Neural cell (in vitro differentiated cells): Measurements from ENCODE around the gene SLC25A19. TPM values are rescaled to one million over a fixed set of nuclear protein-coding genes. Genes with fewer than 3 reads are reported as not detected.

Source experiments
- H2AFZ ChIP-seq: fragments of 200-600, 300-800 bp; sonication (generic), shearing (Covaris generic); 2 replicates; pipeline ENCODE4 v1.6.0; 2014; ENCODE audit warnings: low read depth, mild to moderate bottlenecking, antibody characterized with exemption, low read length, moderate library complexity
- H3F3A ChIP-seq: fragments of 200-600 bp; shearing (Covaris generic); 2 replicates; pipeline ENCODE4 v1.6.1; 2016; ENCODE audit warnings: mild to moderate bottlenecking, moderate library complexity, mixed read lengths, antibody characterized with exemption, low read length; ENCODE audit not compliant: insufficient read depth, poor library complexity, severe bottlenecking
- H3K27ac ChIP-seq: fragments of 200-600, 300-800 bp; sonication (generic), shearing (Covaris generic); 2 replicates; pipeline ENCODE4 v1.5.1; 2014; ENCODE audit warnings: mild to moderate bottlenecking, low read length, moderate library complexity
- H3K27me3 ChIP-seq: fragments of 300-800, 200-600 bp; sonication (generic), shearing (Covaris generic); 2 replicates; pipeline ENCODE4 v1.6.0; 2014; ENCODE audit warnings: mild to moderate bottlenecking, low read depth, low read length, moderate library complexity; ENCODE audit not compliant: insufficient read depth
- H3K36me3 ChIP-seq: fragments of 300-800, 200-600 bp; sonication (generic), shearing (Covaris generic); 2 replicates; pipeline ENCODE4 v1.5.1; 2014; ENCODE audit warnings: mild to moderate bottlenecking, antibody characterized with exemption, low read length, moderate library complexity; ENCODE audit not compliant: insufficient read depth
- H3K4me2 ChIP-seq: fragments of 300-800, 200-600 bp; sonication (generic), shearing (Covaris generic); 2 replicates; pipeline ENCODE4 v1.6.0; 2014; ENCODE audit warnings: mild to moderate bottlenecking, low read length
- H3K4me3 ChIP-seq: fragments of 300-800, 200-600 bp; sonication (generic), shearing (Covaris generic); 2 replicates; pipeline ENCODE4 v1.5.1; 2014; ENCODE audit warnings: mild to moderate bottlenecking, low read length, moderate library complexity
- H3K79me2 ChIP-seq: fragments of 200-600 bp; shearing (Covaris generic); replicated peaks from 2 replicates; pipeline ENCODE4 v1.6.0; 2014; ENCODE audit warnings: mild to moderate bottlenecking, low read length, moderate library complexity; ENCODE audit not compliant: insufficient read depth
- H3K9ac ChIP-seq: fragments of 300-800, 200-600 bp; sonication (generic), shearing (Covaris generic); 2 replicates; pipeline ENCODE4 v1.6.1; 2016; ENCODE audit warnings: mild to moderate bottlenecking, low read length, mixed read lengths
- H3K9me2 ChIP-seq: fragments of 200-600 bp; shearing (Covaris generic); 2 replicates; pipeline ENCODE4 v1.6.1; 2016; ENCODE audit warnings: mild to moderate bottlenecking, low read length, mixed read lengths; ENCODE audit not compliant: insufficient read depth
- H3K9me3 ChIP-seq: fragments of 200-600, 300-800 bp; sonication (generic), shearing (Covaris generic); 2 replicates; pipeline ENCODE4 v1.6.1; 2016; ENCODE audit warnings: mild to moderate bottlenecking, mixed run types, low read length, moderate library complexity, mixed read lengths
- H4K20me1 ChIP-seq: fragments of 200-600 bp; shearing (Covaris generic); 2 replicates; pipeline ENCODE4 v1.6.1; 2016; ENCODE audit warnings: mild to moderate bottlenecking, mixed run types; ENCODE audit not compliant: insufficient read depth
- CTCF ChIP-seq: fragments of 450-650 bp; IDR thresholded peaks from 2 replicates; pipeline ENCODE4 v1.5.1; 2014; ENCODE audit warnings: antibody characterized with exemption, mild to moderate bottlenecking, moderate library complexity; ENCODE audit not compliant: poor library complexity, severe bottlenecking
- EP300 ChIP-seq: fragments of 450-650 bp; conservative IDR thresholded peaks from 2 replicates; pipeline ENCODE4 v1.6.1; 2014; ENCODE audit warnings: antibody characterized with exemption, mild to moderate bottlenecking, moderate library complexity; ENCODE audit not compliant: poor library complexity, severe bottlenecking
- EZH2 ChIP-seq: fragments of 200-600, 300-800 bp; shearing (Covaris generic), sonication (generic); IDR thresholded peaks from 2 replicates; pipeline ENCODE4 v1.6.1; 2014; ENCODE audit warnings: antibody characterized with exemption, low read length, borderline replicate concordance, mild to moderate bottlenecking; ENCODE audit not compliant: insufficient read depth, poor library complexity, severe bottlenecking
- MXI1 ChIP-seq: fragments of 450-650 bp; conservative IDR thresholded peaks from 2 replicates; pipeline ENCODE4 v1.6.1; 2014; ENCODE audit warnings: antibody characterized with exemption, mild to moderate bottlenecking; ENCODE audit not compliant: poor library complexity, severe bottlenecking
- POLR2AphosphoS5 ChIP-seq: IDR thresholded peaks from 2 replicates; pipeline ENCODE4 v1.6.1; 2012
- RAD21 ChIP-seq: fragments of 450-650 bp; conservative IDR thresholded peaks from 2 replicates; pipeline ENCODE4 v1.6.1; 2014; ENCODE audit warnings: antibody characterized with exemption, mild to moderate bottlenecking, moderate library complexity
- REST ChIP-seq: IDR thresholded peaks from 2 replicates; pipeline ENCODE4 v1.6.1; 2012; ENCODE audit warnings: borderline replicate concordance
- SMC3 ChIP-seq: fragments of 450-650 bp; conservative IDR thresholded peaks from 2 replicates; pipeline ENCODE4 v1.6.1; 2014; ENCODE audit warnings: antibody characterized with exemption, mild to moderate bottlenecking, moderate library complexity; ENCODE audit not compliant: poor library complexity
- TAF1 ChIP-seq: IDR thresholded peaks from 2 replicates; pipeline ENCODE4 v1.6.1; 2012; ENCODE audit warnings: low read depth
- polyA plus RNA-seq: library from polyadenylated mRNA; depleted of rRNA; stranded (reverse); fragments of >200 nt; gene quantifications from 2 replicates; pipeline ENCODE4 v1.2.3, GENCODE V29; 2014

The SLC25A19 gene
- polyA plus RNA-seq, 1 donor from 2014 or later, result 13.8 TPM

DNA sequence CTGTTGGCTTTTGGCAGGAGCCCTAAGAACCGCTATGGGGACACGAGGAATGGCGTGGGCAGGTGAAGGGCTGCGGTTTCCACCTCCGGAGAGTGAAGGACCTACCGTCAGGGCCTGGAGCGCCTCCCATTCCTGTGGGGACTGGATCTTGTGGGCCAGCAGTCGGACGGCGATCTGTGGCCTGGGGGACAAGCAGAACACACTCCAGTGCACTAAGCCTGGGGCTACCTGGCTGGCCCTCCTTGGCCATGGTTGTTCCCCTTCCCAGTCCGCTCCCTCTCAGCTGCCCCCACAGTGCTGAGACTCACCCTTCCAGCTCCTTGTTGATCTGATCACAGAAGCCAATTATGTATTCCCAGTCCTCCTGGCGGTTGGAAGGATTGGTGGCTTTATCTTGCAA, 42.8 kb downstream of the SLC25A19 start:
- no peak overlapping the region for H2AFZ ChIP-seq
- no peak overlapping the region for H3K4me2 ChIP-seq
- no peaks in the 10 kb centered on the region for H3K9me2 ChIP-seq
- H3K9ac ChIP-seq, result no peak overlapping the region
- H3K79me2 ChIP-seq, result peaks cover 5% of the 10 kb centered on the region
- no peaks in the 10 kb centered on the region for H3K27me3 ChIP-seq
- H3F3A ChIP-seq, result no peaks in the 10 kb centered on the region
- H3K4me3 ChIP-seq, result no peak overlapping the region
- H3K36me3 ChIP-seq, result no peaks in the 10 kb centered on the region
- H3K9me3 ChIP-seq, result no peaks in the 10 kb centered on the region
- H3K27ac ChIP-seq, result no peak overlapping the region
- no peak for TF ChIP-seq EP300
- TF ChIP-seq SMC3, result no peak
- TF ChIP-seq POLR2AphosphoS5, result no peak
- TF ChIP-seq MXI1, result no peak
- no peak for TF ChIP-seq TAF1
- no peak for TF ChIP-seq CTCF
- no peak for TF ChIP-seq REST
- no peak for TF ChIP-seq EZH2
- no peak for TF ChIP-seq RAD21
- no peaks in the 10 kb centered on the region for H4K20me1 ChIP-seq

GRCh38 chr17:75245011-75245410, 44.2 kb downstream of the SLC25A19 start:
- Histone ChIP-seq H4K20me1 (no peaks in the 10 kb centered on the region), H3K4me2 (no peak overlapping the region), H3K79me2 (peaks cover 2% of the 10 kb centered on the region), H3K27ac (no peak overlapping the region), H3K27me3 (no peaks in the 10 kb centered on the region), H3K4me3 (no peak overlapping the region), H3K9me3 (no peaks in the 10 kb centered on the region), H2AFZ (no peak overlapping the region), H3F3A (no peaks in the 10 kb centered on the region), H3K9me2 (no peaks in the 10 kb centered on the region), H3K36me3 (no peaks in the 10 kb centered on the region), H3K9ac (no peak overlapping the region)
- no peak for TF ChIP-seq RAD21
